Fibroblast of lung (primary cell): Measurements from ENCODE around the gene FBXL14.

ENCODE experiments used
- CTCF ChIP-seq, 2 donors: IDR thresholded peaks in 1 of 2; conservative IDR thresholded peaks in 1 of 2; 1 replicate in 1 of 2; 2 replicates in 1 of 2; pipeline ENCODE4 v1.5.1; 2011 to 2012; ENCODE audit warnings: low read length in 2 of 2, control low read depth in 1 of 2, inconsistent platforms in 1 of 2, low read depth in 1 of 2, mild to moderate bottlenecking in 1 of 2
- EZH2 ChIP-seq: IDR thresholded peaks from 2 replicates; pipeline ENCODE4 v1.5.1; 2012; ENCODE audit warnings: low read length, control low read depth, mild to moderate bottlenecking; ENCODE audit errors: missing control alignments

GRCh38 chr12:1591543-1591942 lies 2.8 kb downstream of the FBXL14 start:
- TF ChIP-seq CTCF (conservative IDR thresholded peaks at IDR 0.05 in 1 of 2, IDR thresholded peaks at IDR 0.05 in 1 of 2; ENCODE audit: low read depth in 1 of 2, low read length in 2 of 2) (no peak), EZH2 (no peak)
